ENCODE measurements around the gene PRR5L.

PRR5L gene

GRCh38 chr11:36364551-36365325 lies 68.7 kb downstream of the PRR5L start:
- H3K27ac ChIP-seq = no peak overlapping the region
- TF ChIP-seq ZFX (IDR thresholded peaks at IDR 0.05; ENCODE audit: borderline replicate concordance) = no peak
- TF ChIP-seq CTCF (IDR thresholded peaks at IDR 0.05) = no peak

- TF ChIP-seq CTCF (IDR thresholded peaks at IDR 0.05) (no peak), ZFX (IDR thresholded peaks at IDR 0.05; ENCODE audit: borderline replicate concordance) (no peak)
- H3K27ac ChIP-seq = no peak overlapping the region
Measured at GRCh38 chr11:36365907-36366306, 69.8 kb downstream of the PRR5L start.

- H3K27ac ChIP-seq = no peak overlapping the region
- TF ChIP-seq CTCF (IDR thresholded peaks at IDR 0.05) (no peak), ZFX (IDR thresholded peaks at IDR 0.05; ENCODE audit: borderline replicate concordance) (no peak)
Measured at GRCh38 chr11:36367806-36368680, 72.0 kb downstream of the PRR5L start.

- no peak overlapping the region for H3K27ac ChIP-seq
- TF ChIP-seq ZFX (IDR thresholded peaks at IDR 0.05; ENCODE audit: borderline replicate concordance) (no peak), CTCF (IDR thresholded peaks at IDR 0.05) (no peak)
Measured at GRCh38 chr11:36371181-36371580, 75.1 kb downstream of the PRR5L start.

GRCh38 chr11:36371590-36371989 lies 75.5 kb downstream of the PRR5L start:
- H3K27ac ChIP-seq = no peak overlapping the region

GRCh38 chr11:36372101-36372771 lies 76.1 kb downstream of the PRR5L start:
- H3K27ac ChIP-seq = no peak overlapping the region
- TF ChIP-seq ZFX (IDR thresholded peaks at IDR 0.05; ENCODE audit: borderline replicate concordance) (no peak), CTCF (IDR thresholded peaks at IDR 0.05) (no peak)

More at GRCh38 chr11:36371590-36371989, 75.5 kb downstream of the PRR5L start:
- TF ChIP-seq ZFX (IDR thresholded peaks at IDR 0.05; ENCODE audit: borderline replicate concordance) (no peak), CTCF (IDR thresholded peaks at IDR 0.05) (no peak)

All from 22Rv1 (cell line).